DMS 273 (cell line): ENCODE data around the gene TGFBR3.
A peak's percentile ranks its signal among the peaks of the same experiment; 100 is the strongest.

Experiments
- DNase-seq: peaks from one replicate; lab custom pipeline; 2025; ENCODE audit not compliant: unreplicated experiment; lab: John Stamatoyannopoulos, UW

The TGFBR3 gene

GRCh38 chr1:91803847-91804545 lies 82.0 kb downstream of the TGFBR3 start:
- DNase-seq, result peak; percentile 19

- peak; percentile 8 for DNase-seq
Measured at GRCh38 chr1:91803123-91803522, 82.8 kb downstream of the TGFBR3 start.

GRCh38 chr1:91801496-91802115 lies 84.3 kb downstream of the TGFBR3 start:
- no peak for DNase-seq

GRCh38 chr1:91799863-91800262 lies 86.1 kb downstream of the TGFBR3 start:
- no peak for DNase-seq

GRCh38 chr1:91799159-91799558 lies 86.8 kb downstream of the TGFBR3 start:
- peak; percentile 79 for DNase-seq

- DNase-seq, result peak; percentile 38
Measured at GRCh38 chr1:91798740-91799139, 87.2 kb downstream of the TGFBR3 start.

GRCh38 chr1:91798241-91798648 lies 87.7 kb downstream of the TGFBR3 start:
- no peak for DNase-seq

- no peak for DNase-seq
Measured at GRCh38 chr1:91797164-91797563, 88.8 kb downstream of the TGFBR3 start.

GRCh38 chr1:91796390-91796654 lies 89.6 kb downstream of the TGFBR3 start:
- DNase-seq, result no peak

- no peak for DNase-seq
Measured at GRCh38 chr1:91795591-91796389, 90.2 kb downstream of the TGFBR3 start.

- no peak for DNase-seq
Measured at GRCh38 chr1:91793877-91794276, 92.1 kb downstream of the TGFBR3 start.

GRCh38 chr1:91793189-91793588 lies 92.8 kb downstream of the TGFBR3 start:
- no peak for DNase-seq

GRCh38 chr1:91792489-91793071 lies 93.4 kb downstream of the TGFBR3 start:
- peak; percentile 5 for DNase-seq

- DNase-seq, result peak; percentile 43
Measured at GRCh38 chr1:91791691-91792488, 94.1 kb downstream of the TGFBR3 start.

GRCh38 chr1:91791103-91791502 lies 94.8 kb downstream of the TGFBR3 start:
- DNase-seq, result peak; percentile 56

GRCh38 chr1:91790392-91790791 lies 95.6 kb downstream of the TGFBR3 start:
- no peak for DNase-seq

GRCh38 chr1:91789273-91789997 lies 96.5 kb downstream of the TGFBR3 start:
- DNase-seq, result no peak

GRCh38 chr1:91787919-91788318 lies 98.0 kb downstream of the TGFBR3 start:
- no peak for DNase-seq

- no peak for DNase-seq
Measured at GRCh38 chr1:91784616-91785015, 101.3 kb downstream of the TGFBR3 start.

- DNase-seq, result no peak
Measured at GRCh38 chr1:91784191-91784590, 101.8 kb downstream of the TGFBR3 start.
